ENCODE data around the gene ADH7. TPM values are rescaled to one million over a fixed set of nuclear protein-coding genes. Genes with fewer than 3 reads are reported as not detected.

The ADH7 gene
- polyA plus RNA-seq, 2 of the 4 experiments (the other 2 are of a cell fraction) = not detected

DNA sequence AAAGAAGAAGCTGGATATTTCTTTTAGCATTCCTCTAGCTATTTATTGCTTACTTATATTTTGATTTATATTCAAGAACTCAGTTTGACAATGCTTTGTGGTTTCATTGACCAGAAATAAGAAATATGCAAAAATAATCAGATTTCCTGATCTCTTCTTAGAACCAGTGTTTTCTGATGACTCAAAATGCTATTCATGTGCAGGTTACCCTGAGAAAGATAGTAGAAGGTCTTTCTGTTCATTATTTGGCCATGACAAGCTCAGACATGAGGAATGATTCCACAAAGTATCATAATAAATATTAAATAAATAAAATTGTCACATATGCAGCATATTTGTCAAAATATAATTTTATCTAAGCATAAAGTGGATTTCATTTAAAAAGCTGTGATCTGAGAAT, 24.1 kb downstream of the ADH7 start:
- H3K9me3 ChIP-seq = no peaks in the 10 kb centered on the region
- H3K4me3 ChIP-seq = no peak overlapping the region
- FAIRE-seq = no peak
- H3K4me1 ChIP-seq = no peaks in the 10 kb centered on the region
- CTCF ChIA-PET = interaction anchor here (0.8 to 1.4 kb wide), 4 partner anchors 9 to 293 kb away, joined by 3 to 6 read pairs (median 3); no protein-coding TSS in a partner anchor
- no peak for ATAC-seq
- POLR2A ChIA-PET = no interaction called here
- DNase-seq (ENCODE audit: low read depth in 1 of 2, low spot score in 1 of 2) = no peak
- H3K4me2 ChIP-seq = no peak overlapping the region
- TF ChIP-seq, protein P1, sequence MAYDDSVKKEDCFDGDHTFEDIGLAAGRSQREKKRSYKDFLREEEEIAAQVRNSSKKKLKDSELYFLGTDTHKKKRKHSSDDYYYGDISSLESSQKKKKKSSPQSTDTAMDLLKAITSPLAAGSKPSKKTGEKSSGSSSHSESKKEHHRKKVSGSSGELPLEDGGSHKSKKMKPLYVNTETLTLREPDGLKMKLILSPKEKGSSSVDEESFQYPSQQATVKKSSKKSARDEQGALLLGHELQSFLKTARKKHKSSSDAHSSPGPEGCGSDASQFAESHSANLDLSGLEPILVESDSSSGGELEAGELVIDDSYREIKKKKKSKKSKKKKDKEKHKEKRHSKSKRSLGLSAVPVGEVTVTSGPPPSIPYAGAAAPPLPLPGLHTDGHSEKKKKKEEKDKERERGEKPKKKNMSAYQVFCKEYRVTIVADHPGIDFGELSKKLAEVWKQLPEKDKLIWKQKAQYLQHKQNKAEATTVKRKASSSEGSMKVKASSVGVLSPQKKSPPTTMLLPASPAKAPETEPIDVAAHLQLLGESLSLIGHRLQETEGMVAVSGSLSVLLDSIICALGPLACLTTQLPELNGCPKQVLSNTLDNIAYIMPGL (CRISPR knock-in tag; IDR thresholded peaks at IDR 0.05; ENCODE audit: borderline replicate concordance) = no peak
- H3K27ac ChIP-seq = no peak overlapping the region

DNA sequence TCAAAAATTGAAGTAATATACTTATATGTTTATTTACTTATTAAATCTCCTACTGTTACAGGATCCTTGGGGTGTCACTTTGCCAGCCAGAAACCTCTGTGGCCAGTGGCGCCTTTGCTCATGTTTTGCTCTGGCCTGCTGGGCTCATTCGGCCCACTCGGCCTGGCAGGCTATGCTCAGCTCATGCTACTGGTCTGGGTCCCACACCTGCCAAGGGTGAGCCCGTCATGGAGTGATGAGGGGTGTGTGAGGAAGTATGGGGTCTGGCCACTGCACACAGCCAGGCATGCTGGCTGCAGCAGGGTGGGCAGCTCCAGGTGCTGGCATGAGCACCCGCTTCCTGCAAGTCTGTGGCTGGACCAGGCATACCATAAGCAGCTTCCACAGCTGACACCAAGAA, 25.1 kb downstream of the ADH7 start:
- no peak overlapping the region for H3K4me3 ChIP-seq
- no peak for ATAC-seq
- H3K27ac ChIP-seq = no peak overlapping the region
- H3K4me1 ChIP-seq = no peaks in the 10 kb centered on the region
- ChIA-PET POLR2A (no interaction called here), CTCF (interaction anchor here (1.2 to 1.3 kb wide), 2 partner anchors 10 to 292 kb away, joined by 3 to 6 read pairs; no protein-coding TSS in a partner anchor)
- no peak overlapping the region for H3K4me2 ChIP-seq
- no peaks in the 10 kb centered on the region for H3K9me3 ChIP-seq
- TF ChIP-seq KDM5A (IDR thresholded peaks at IDR 0.05) = no peak
- TF ChIP-seq, protein P2, sequence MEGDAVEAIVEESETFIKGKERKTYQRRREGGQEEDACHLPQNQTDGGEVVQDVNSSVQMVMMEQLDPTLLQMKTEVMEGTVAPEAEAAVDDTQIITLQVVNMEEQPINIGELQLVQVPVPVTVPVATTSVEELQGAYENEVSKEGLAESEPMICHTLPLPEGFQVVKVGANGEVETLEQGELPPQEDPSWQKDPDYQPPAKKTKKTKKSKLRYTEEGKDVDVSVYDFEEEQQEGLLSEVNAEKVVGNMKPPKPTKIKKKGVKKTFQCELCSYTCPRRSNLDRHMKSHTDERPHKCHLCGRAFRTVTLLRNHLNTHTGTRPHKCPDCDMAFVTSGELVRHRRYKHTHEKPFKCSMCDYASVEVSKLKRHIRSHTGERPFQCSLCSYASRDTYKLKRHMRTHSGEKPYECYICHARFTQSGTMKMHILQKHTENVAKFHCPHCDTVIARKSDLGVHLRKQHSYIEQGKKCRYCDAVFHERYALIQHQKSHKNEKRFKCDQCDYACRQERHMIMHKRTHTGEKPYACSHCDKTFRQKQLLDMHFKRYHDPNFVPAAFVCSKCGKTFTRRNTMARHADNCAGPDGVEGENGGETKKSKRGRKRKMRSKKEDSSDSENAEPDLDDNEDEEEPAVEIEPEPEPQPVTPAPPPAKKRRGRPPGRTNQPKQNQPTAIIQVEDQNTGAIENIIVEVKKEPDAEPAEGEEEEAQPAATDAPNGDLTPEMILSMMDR (IDR thresholded peaks at IDR 0.05) = no peak
- TF ChIP-seq JUN (IDR thresholded peaks at IDR 0.05) = no peak
- no peak for TF ChIP-seq CEBPB (IDR thresholded peaks at IDR 0.05)
- TF ChIP-seq MAZ (IDR thresholded peaks at IDR 0.05; ENCODE audit: borderline replicate concordance, low read depth, low read length) = no peak
- TF ChIP-seq RNF2 (IDR thresholded peaks at IDR 0.05; ENCODE audit: borderline replicate concordance, low read depth) = no peak
- TF ChIP-seq FOXS1 (CRISPR knock-in tag; IDR thresholded peaks at IDR 0.05) = no peak
- no peak for TF ChIP-seq CBX2 (IDR thresholded peaks at IDR 0.05; ENCODE audit: borderline replicate concordance, low read depth)
- no peak for TF ChIP-seq FOSL2 (IDR thresholded peaks at IDR 0.05)
- TF ChIP-seq FOSL2 (CRISPR knock-in tag; IDR thresholded peaks at IDR 0.05) = no peak
- whole genome bisulfite sequencing (ENCODE audit: missing lambda C conversion rate) = 80% methylated on average over 1 of the region's 5 CpGs
- FAIRE-seq = no peak
- DNase-seq (ENCODE audit: low read depth in 1 of 2, low spot score in 1 of 2) = no peak

DNA sequence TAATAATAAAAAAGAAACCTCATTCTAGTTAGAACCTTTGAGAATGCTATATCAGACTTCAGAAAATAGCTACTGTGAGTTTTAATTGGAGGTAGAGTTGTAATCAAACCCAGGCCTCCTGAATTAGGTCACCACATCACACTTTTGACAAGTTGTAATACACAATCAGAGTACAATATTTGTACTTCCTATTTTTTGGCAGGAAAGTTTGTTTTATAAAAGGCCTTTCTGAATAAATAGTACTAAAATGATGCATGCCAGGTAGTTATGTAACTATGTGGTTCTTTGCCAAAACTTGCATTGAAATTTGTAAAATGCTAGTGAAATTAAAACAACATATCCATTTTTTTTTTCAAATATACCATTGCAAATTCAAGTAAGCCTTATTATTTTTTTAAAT, 26.8 kb downstream of the ADH7 start:
- ChIA-PET POLR2A (no interaction called here), CTCF (no interaction called here)
- Histone ChIP-seq H3K4me3 (no peak overlapping the region), H3K4me1 (peaks cover 10% of the 10 kb centered on the region; the same call in 2 of the 3 replicates), H3K9me3 (no peaks in the 10 kb centered on the region), H3K27ac (no peak overlapping the region), H3K4me2 (no peak overlapping the region)
- no peak for DNase-seq (ENCODE audit: low read depth in 1 of 2, low spot score in 1 of 2)
- no peak for ATAC-seq
- TF ChIP-seq SMC3 (IDR thresholded peaks at IDR 0.05) = no peak
- no peak for TF ChIP-seq ZNF302 (CRISPR knock-in tag; IDR thresholded peaks at IDR 0.05)
- TF ChIP-seq ZFP36 (IDR thresholded peaks at IDR 0.05; ENCODE audit: borderline replicate concordance, partially characterized antibody) = no peak
- TF ChIP-seq, protein P3, sequence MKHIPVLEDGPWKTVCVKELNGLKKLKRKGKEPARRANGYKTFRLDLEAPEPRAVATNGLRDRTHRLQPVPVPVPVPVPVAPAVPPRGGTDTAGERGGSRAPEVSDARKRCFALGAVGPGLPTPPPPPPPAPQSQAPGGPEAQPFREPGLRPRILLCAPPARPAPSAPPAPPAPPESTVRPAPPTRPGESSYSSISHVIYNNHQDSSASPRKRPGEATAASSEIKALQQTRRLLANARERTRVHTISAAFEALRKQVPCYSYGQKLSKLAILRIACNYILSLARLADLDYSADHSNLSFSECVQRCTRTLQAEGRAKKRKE (CRISPR knock-in tag; IDR thresholded peaks at IDR 0.05; ENCODE audit: low read depth) = no peak
- TF ChIP-seq KDM5A (IDR thresholded peaks at IDR 0.05) = no peak
- TF ChIP-seq KDM1A (IDR thresholded peaks at IDR 0.05; ENCODE audit: low read depth) = no peak
- TF ChIP-seq, protein P2 (IDR thresholded peaks at IDR 0.05) = no peak
- no peak for TF ChIP-seq CHD4 (IDR thresholded peaks at IDR 0.05; ENCODE audit: borderline replicate concordance)
- no peak for TF ChIP-seq PHF8 (IDR thresholded peaks at IDR 0.05; ENCODE audit: borderline replicate concordance, low read depth)
- no peak for TF ChIP-seq HOXB5 (CRISPR knock-in tag; IDR thresholded peaks at IDR 0.05)
- no peak for TF ChIP-seq ESRRA (IDR thresholded peaks at IDR 0.05; ENCODE audit: borderline replicate concordance, low read length)
- no peak for TF ChIP-seq CEBPB (IDR thresholded peaks at IDR 0.05)
- no peak for TF ChIP-seq POLR2AphosphoS2 (conservative IDR thresholded peaks at IDR 0.05; ENCODE audit: low read length)
- TF ChIP-seq HDAC2 (IDR thresholded peaks at IDR 0.05) = no peak
- TF ChIP-seq ZSCAN20 (CRISPR knock-in tag; IDR thresholded peaks at IDR 0.05) = no peak
- TF ChIP-seq RAD21 (conservative IDR thresholded peaks at IDR 0.05 in 1 of 2, IDR thresholded peaks at IDR 0.05 in 1 of 2) = no peak
- TF ChIP-seq, protein P4, sequence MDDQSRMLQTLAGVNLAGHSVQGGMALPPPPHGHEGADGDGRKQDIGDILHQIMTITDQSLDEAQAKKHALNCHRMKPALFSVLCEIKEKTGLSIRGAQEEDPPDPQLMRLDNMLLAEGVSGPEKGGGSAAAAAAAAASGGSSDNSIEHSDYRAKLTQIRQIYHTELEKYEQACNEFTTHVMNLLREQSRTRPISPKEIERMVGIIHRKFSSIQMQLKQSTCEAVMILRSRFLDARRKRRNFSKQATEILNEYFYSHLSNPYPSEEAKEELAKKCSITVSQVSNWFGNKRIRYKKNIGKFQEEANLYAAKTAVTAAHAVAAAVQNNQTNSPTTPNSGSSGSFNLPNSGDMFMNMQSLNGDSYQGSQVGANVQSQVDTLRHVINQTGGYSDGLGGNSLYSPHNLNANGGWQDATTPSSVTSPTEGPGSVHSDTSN (IDR thresholded peaks at IDR 0.05) = no peak
- TF ChIP-seq EHMT2 (IDR thresholded peaks at IDR 0.05; ENCODE audit: low read depth) = no peak
- FAIRE-seq = no peak

All from A549 (cell line).